ENCODE measurements around the gene HOXD10.

GRCh38 chr2:176154576-176155252 is 38.1 kb downstream of the HOXD10 start:
- TF ChIP-seq POLR2A (IDR thresholded peaks at IDR 0.05) (no peak), CTCF (IDR thresholded peaks at IDR 0.05) (no peak), EP300 (IDR thresholded peaks at IDR 0.05) (no peak)
